Adrenal gland (tissue), 12 donors: Measurements from ENCODE around the gene THBD. TPM values are rescaled to one million over a fixed set of nuclear protein-coding genes. Genes with fewer than 3 reads are reported as not detected.

Experiments
- DNase-seq, 7 donors: peaks; one replicate each; pipeline ENCODE4 v3.0.0-alpha.2; 2019 to 2020
- H3K27ac ChIP-seq, 5 donors: fragments of 200-600 bp; sonication (generic) in 4 of 5; 1 replicate in 3 of 5; 2 replicates in 2 of 5; pipeline versions ENCODE4 v1.5.1 to v1.8.0; 2016 to 2020; ENCODE audit warnings: mild to moderate bottlenecking in 1 of 5
- H3K27me3 ChIP-seq: fragments of 200-600 bp; 2 replicates; pipeline ENCODE4 v1.8.0; 2021
- H3K36me3 ChIP-seq, 2 donors: fragments of 200-600 bp; replicated peaks in 1 of 2; 1 replicate in 1 of 2; 2 replicates in 1 of 2; pipeline versions ENCODE4 v1.5.1 to v1.8.0; 2018 to 2022
- H3K4me1 ChIP-seq, 2 donors: fragments of 200-600 bp; replicated peaks in 1 of 2; 1 replicate in 1 of 2; 2 replicates in 1 of 2; pipeline versions ENCODE4 v1.5.1 to v1.8.0; 2018 to 2021
- H3K4me3 ChIP-seq, 4 donors: fragments of 200-600 bp; sonication (generic) in 3 of 4; one replicate each; pipeline ENCODE4 v1.5.1; 2016 to 2018
- H3K9me3 ChIP-seq, 3 donors: fragments of 200-600 bp; sonication (generic) in 1 of 3; replicated peaks in 1 of 3; 1 replicate in 2 of 3; 2 replicates in 1 of 3; pipeline versions ENCODE4 v1.5.1 to v1.8.0; 2016 to 2021
- POLR2A ChIP-seq, 2 donors: fragments of 450-650 bp; IDR thresholded peaks; one replicate each; pipeline ENCODE4 v1.6.1; 2017; ENCODE audit warnings: antibody characterized with exemption in 2 of 2, mild to moderate bottlenecking in 2 of 2, moderate library complexity in 1 of 2
- WGBS, 4 donors: extraction: QIAGEN DNeasy Blood & Tissue Kit in 2 of 4; methylation state at CpG; one replicate each; pipeline versions ENCODE4 v1.1.5 to v1.1.7; 2013 to 2017; 5-methylcytosine and 5-hydroxymethylcytosine counted together
- intact Hi-C, 2 donors: fragments of 100-400 bp; cut with DNase I; formaldehyde crosslinking; loops; one replicate each; pipeline versions ENCODE4 v1.14.1 to v1.15.0; 2022 to 2023
- polyA plus RNA-seq, 3 donors: library from polyadenylated mRNA; stranded (reverse); fragments of 200-250 nt in 2 of 3; fragments of 350-450 nt in 1 of 3; fragmentation: Illumina TruSeq in 1 of 3; extraction: RNeasy Lipid Tissue Mini Kit (QIAGEN cat#74804) in 1 of 3; gene quantifications; one replicate each; pipeline ENCODE4 v1.2.3, GENCODE V29; 2013 to 2014
- total RNA-seq, 9 donors: library from RNA; depleted of rRNA in 4 of 9; stranded (reverse); fragments of >200 nt in 4 of 9; fragments of 120-200 nt in 1 of 9; fragmentation: NEBNext Ultra II Directional in 1 of 9; extraction: Animal tissue kit (Norgen Biotek cat#: 25700) in 1 of 9; gene quantifications; one replicate each; pipeline versions ENCODE4 v1.1.0 to v1.2.4, GENCODE V29; 2013 to 2023
- TF ChIP-seq, protein P1 (sequence below), 6 experiments: fragments of 450-650 bp in 4 of 6; fragments of 200-600 bp in 2 of 6; sonication (generic) in 1 of 6; IDR thresholded peaks; 1 replicate in 5 of 6; 2 replicates in 1 of 6; pipeline versions ENCODE4 v1.5.1 to v1.8.0; 2016 to 2021; ENCODE audit warnings: antibody characterized with exemption in 6 of 6, mild to moderate bottlenecking in 2 of 6, moderate library complexity in 1 of 6
- donor health status: healthy with polysubstance abuse.
- donor health status: Bipolar disorder and iron deficiency.
- donor health status: DM: yes; HTN: yes; CAD: no.
- donor health status: DM: no; HTN: no; CAD: no.
- donor health status: DM: no; HTN: no; CAD: no.
- donor health status: DM: yes; HTN: yes; CAD: no.

THBD gene
- total and polyA plus RNA-seq, 12 donors = 1.2 to 58.0 (median 17.5) TPM

DNA sequence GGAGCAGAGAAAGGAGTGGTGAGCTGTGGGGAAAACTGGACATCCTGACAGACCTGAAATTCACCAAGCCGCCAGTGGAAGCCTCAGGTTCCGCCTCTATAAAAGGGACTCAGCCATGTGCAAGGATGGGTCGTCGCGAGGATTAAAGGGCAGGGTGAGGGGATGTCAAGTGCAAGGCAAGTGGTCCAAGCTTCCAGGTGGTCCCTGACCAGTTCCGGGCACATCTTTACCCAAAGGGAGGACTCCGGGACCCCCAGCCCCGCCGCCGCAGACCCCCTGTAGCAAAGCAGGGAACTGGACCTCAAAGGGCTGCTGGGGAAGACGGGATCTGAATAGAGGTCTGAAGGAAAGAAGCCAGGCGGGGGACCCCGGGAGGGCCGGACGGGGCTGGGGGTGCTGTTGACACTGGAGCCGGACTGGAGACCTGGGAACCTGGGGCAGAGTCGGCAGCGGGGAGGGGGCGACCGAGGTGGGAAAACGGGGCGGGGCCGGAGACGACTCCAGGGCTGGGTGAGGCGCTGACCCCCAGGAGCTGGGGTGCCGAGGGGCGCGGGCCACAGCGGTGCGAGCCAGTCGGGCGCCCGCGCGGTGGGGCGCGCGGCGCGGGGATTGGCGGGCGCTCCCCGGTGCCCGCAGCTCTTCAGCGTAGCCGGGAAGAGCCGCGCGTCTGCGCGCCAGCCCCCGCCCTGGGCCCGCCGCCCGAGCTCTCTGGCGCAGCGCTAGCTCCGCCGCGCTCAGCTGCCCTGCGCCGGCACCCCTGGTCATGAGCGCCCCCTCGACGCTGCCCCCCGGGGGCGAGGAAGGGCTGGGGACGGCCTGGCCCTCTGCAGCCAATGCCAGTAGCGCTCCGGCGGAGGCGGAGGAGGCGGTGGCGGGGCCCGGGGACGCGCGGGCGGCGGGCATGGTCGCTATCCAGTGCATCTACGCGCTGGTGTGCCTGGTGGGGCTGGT is 14.5 kb downstream of the THBD start, which contains the start of gene SSTR4:
Gene SSTR4, plus strand, starts transcription at position 592 of the 951 bp plus-strand sequence. Its CDS starts 172 bp downstream, at position 764.
- H3K9me3 ChIP-seq = no peaks in the 10 kb centered on the region
- peaks cover 43% of the 10 kb centered on the region for H3K27me3 ChIP-seq
- H3K4me3 ChIP-seq = peak within 1 kb of the TSS in 1 of 4 donors; percentile 28
- peaks cover 0 to 6% of the 10 kb centered on the region in 2 donors for H3K4me1 ChIP-seq
- no peak for TF ChIP-seq POLR2A (IDR thresholded peaks at IDR 0.05)
- TF ChIP-seq, protein P1, sequence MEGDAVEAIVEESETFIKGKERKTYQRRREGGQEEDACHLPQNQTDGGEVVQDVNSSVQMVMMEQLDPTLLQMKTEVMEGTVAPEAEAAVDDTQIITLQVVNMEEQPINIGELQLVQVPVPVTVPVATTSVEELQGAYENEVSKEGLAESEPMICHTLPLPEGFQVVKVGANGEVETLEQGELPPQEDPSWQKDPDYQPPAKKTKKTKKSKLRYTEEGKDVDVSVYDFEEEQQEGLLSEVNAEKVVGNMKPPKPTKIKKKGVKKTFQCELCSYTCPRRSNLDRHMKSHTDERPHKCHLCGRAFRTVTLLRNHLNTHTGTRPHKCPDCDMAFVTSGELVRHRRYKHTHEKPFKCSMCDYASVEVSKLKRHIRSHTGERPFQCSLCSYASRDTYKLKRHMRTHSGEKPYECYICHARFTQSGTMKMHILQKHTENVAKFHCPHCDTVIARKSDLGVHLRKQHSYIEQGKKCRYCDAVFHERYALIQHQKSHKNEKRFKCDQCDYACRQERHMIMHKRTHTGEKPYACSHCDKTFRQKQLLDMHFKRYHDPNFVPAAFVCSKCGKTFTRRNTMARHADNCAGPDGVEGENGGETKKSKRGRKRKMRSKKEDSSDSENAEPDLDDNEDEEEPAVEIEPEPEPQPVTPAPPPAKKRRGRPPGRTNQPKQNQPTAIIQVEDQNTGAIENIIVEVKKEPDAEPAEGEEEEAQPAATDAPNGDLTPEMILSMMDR (IDR thresholded peaks at IDR 0.05) = no peak
- WGBS, 4 donors = 19 to 44% (median 29%) methylated on average over 27 to 83 of the region's 83 CpGs
- intact Hi-C loops = no loop called here
- no peaks in the 10 kb centered on the region for H3K36me3 ChIP-seq
- no peak for DNase-seq
- H3K27ac ChIP-seq = no peak within 1 kb of the TSS

DNA sequence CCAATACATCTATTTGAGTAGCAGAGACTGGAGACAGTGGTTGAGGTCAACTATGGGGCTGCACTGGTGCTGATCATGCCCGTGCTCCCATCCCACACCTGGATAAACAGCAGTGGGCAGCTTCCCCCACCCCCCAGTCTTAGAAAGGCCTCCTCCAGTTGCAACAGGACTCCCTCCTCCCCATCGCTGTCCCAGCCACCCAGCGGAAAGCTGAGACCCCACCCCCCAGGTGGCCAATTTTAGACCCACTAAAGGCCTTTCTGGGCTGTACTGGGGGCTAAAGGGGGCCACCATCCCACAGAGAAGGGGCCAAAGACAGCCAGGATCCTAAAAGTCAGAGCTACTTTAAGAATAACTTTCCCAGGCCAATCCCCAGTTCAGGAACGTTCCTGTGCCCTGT is 15.6 kb downstream of the THBD start:
- no peak overlapping the region for H3K27ac ChIP-seq
- H3K4me1 ChIP-seq = peaks cover 0 to 11% of the 10 kb centered on the region in 2 donors
- TF ChIP-seq, protein P1 (IDR thresholded peaks at IDR 0.05) = no peak
- no peak for TF ChIP-seq POLR2A (IDR thresholded peaks at IDR 0.05)
- intact Hi-C loops = no loop called here
- H3K36me3 ChIP-seq = no peaks in the 10 kb centered on the region
- DNase-seq = no peak
- H3K27me3 ChIP-seq = peaks cover 42% of the 10 kb centered on the region
- no peak overlapping the region for H3K4me3 ChIP-seq
- no peaks in the 10 kb centered on the region for H3K9me3 ChIP-seq
- WGBS, 4 donors = 79 to 90% (median 87%) methylated on average over 3 to 4 of the region's 4 CpGs

DNA sequence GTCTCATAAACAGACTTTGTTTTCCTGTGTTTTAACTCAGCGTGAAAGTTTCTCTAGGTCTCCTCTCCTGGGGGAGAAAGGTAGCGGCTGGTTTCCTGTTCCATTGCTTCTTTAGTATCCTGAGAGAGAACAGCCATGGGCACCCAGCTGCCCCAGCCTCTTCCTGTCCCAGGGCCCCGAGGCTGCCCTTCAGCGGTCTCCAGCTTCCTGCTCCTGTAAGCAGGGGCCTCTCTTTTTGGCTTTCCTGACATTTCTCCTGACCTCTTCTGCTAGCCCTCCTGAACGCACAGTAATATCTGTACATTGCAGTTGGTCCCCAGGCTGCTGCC is 16.8 kb downstream of the THBD start:
- intact Hi-C loops = no loop called here
- Histone ChIP-seq H3K36me3 (no peaks in the 10 kb centered on the region), H3K4me1 (peaks cover 0 to 11% of the 10 kb centered on the region in 2 donors), H3K27me3 (peaks cover 37% of the 10 kb centered on the region), H3K9me3 (no peaks in the 10 kb centered on the region), H3K4me3 (no peak overlapping the region), H3K27ac (no peak overlapping the region)
- TF ChIP-seq POLR2A (IDR thresholded peaks at IDR 0.05) = no peak
- TF ChIP-seq, protein P1 (IDR thresholded peaks at IDR 0.05) = no peak
- 65 to 93% (median 81%) methylated on average over 5 of the region's 5 CpGs for WGBS, 4 donors
- DNase-seq = no peak

DNA sequence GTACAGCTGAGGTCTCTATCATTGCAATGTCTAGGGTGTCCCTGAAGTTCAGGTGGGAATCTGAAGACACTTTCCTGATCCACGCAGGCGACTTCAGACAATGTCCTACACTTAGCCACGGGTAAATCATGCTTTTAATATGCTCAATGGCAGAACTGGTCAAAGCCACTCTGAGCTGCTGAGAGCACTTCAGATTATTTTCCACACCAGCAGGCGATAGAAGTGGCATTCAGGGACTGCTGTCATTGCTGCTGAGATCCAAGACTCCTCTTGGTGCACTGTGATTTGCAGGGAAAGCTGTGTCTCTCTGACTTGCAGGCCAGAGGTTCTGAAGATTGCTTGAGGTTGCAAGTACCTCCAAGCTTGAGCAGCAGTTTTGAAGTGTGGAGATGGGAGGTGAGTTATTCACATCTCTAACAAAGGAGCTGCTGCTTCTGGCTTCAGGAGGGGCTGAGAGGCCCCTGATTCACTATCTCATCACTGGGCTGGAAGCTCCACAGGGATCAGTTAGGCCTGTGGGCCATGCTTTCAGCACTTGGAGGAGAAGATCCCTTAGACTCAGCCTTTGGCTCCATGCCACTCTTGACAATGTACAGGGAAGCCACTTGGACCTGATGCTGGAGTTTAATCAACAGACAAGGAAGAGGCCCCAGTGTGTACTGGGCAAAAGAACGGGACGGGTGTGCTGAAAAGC is 17.3 kb downstream of the THBD start:
- intact Hi-C loops = no loop called here

More for the DNA sequence above, 17.3 kb downstream of the THBD start:
- H3K36me3 ChIP-seq = no peaks in the 10 kb centered on the region
- WGBS, 4 donors = 88 to 95% (median 89%) methylated on average over 6 of the region's 6 CpGs
- no peak overlapping the region for H3K4me3 ChIP-seq
- H3K9me3 ChIP-seq = no peaks in the 10 kb centered on the region
- H3K27ac ChIP-seq = no peak overlapping the region
- no peak for DNase-seq
- peaks cover 32% of the 10 kb centered on the region for H3K27me3 ChIP-seq
- no peak for TF ChIP-seq POLR2A (IDR thresholded peaks at IDR 0.05)
- TF ChIP-seq, protein P1 (IDR thresholded peaks at IDR 0.05) = no peak
- H3K4me1 ChIP-seq = peaks cover 0 to 11% of the 10 kb centered on the region in 2 donors
